VCaP (cell line): ENCODE results near the gene NMNAT3.

ENCODE experiments used
- H3K27ac ChIP-seq: fragments of 450-650 bp; 2 replicates; pipeline ENCODE4 v1.5.1; 2017
- CTCF ChIP-seq: fragments of 450-650 bp; conservative IDR thresholded peaks from 2 replicates; pipeline ENCODE4 v1.5.1; 2017; ENCODE audit warnings: mild to moderate bottlenecking, moderate library complexity

The NMNAT3 gene

GRCh38 chr3:139689122-139689521 lies 11.3 kb upstream of the NMNAT3 start:
- no peak for TF ChIP-seq CTCF
- no peak overlapping the region for H3K27ac ChIP-seq

- TF ChIP-seq CTCF, result no peak
- H3K27ac ChIP-seq, result no peak overlapping the region
These were observed 9.7 kb upstream of the NMNAT3 start for GRCh38 chr3:139687431-139687830.

- H3K27ac ChIP-seq, result no peak overlapping the region
- no peak for TF ChIP-seq CTCF
These were observed 8.9 kb upstream of the NMNAT3 start for GRCh38 chr3:139686624-139687023.

- no peak overlapping the region for H3K27ac ChIP-seq
- no peak for TF ChIP-seq CTCF
These were observed 8.4 kb upstream of the NMNAT3 start for GRCh38 chr3:139686206-139686605.

- H3K27ac ChIP-seq, result no peak overlapping the region
- no peak for TF ChIP-seq CTCF
These were observed 1.5 kb upstream of the NMNAT3 start for GRCh38 chr3:139679220-139679775.

- H3K27ac ChIP-seq, result no peak overlapping the region; the same call in 1 of the 2 replicates
- no peak for TF ChIP-seq CTCF
These were observed 962 bp downstream of the NMNAT3 start for GRCh38 chr3:139676632-139677387.

GRCh38 chr3:139676108-139676507 lies 1.7 kb downstream of the NMNAT3 start:
- TF ChIP-seq CTCF, result no peak

More at GRCh38 chr3:139676108-139676507, 1.7 kb downstream of the NMNAT3 start:
- no peak overlapping the region for H3K27ac ChIP-seq
